ENCODE data around the gene KRT77. TPM values are rescaled to one million over a fixed set of nuclear protein-coding genes. Genes with fewer than 3 reads are reported as not detected.

Gene KRT77
- total and polyA plus RNA-seq, 2 experiments from 2014 or later = not detected

- Histone ChIP-seq H3K27ac (ENCODE audit: low read depth) (no peak overlapping the region), H3F3A (replicated peaks; ENCODE audit: low read depth) (no peaks in the 10 kb centered on the region), H4K20me1 (replicated peaks; ENCODE audit: insufficient read depth) (no peaks in the 10 kb centered on the region), H3K4me3 (no peak overlapping the region), H3K27me3 (ENCODE audit: insufficient read depth) (no peaks in the 10 kb centered on the region), H3K4me2 (no peak overlapping the region), H2AFZ (no peak overlapping the region), H3K4me1 (ENCODE audit: insufficient read depth) (no peaks in the 10 kb centered on the region), H3K9me2 (ENCODE audit: insufficient read depth) (0 out of 2 replicates have a peak, but pooled peaks cover 4% of the 10 kb centered on the region), H3K79me2 (replicated peaks; ENCODE audit: insufficient read depth) (no peaks in the 10 kb centered on the region), H3K36me3 (ENCODE audit: insufficient read depth) (no peaks in the 10 kb centered on the region)
- no peak for DNase-seq (ENCODE audit: low spot score)
- no peak overlapping the region for H3K4me3 Mint-ChIP-seq
- peaks cover 10% of the 10 kb centered on the region; the same call in 2 of the 3 replicates for H3K9me3 Mint-ChIP-seq
- no peak overlapping the region for H3K27ac Mint-ChIP-seq
- H3K27me3 Mint-ChIP-seq (ENCODE audit: insufficient read depth, low read depth, poor library complexity) = peaks cover 9% of the 10 kb centered on the region
- H3K4me1 Mint-ChIP-seq = no peaks in the 10 kb centered on the region
- H3K36me3 Mint-ChIP-seq (ENCODE audit: low read depth) = no peaks in the 10 kb centered on the region
- no peak for ATAC-seq
- TF ChIP-seq JUNB (IDR thresholded peaks at IDR 0.05; ENCODE audit: unreplicated experiment) (no peak), ETS1 (IDR thresholded peaks at IDR 0.05) (no peak), ZNF331 (CRISPR knock-in tag; IDR thresholded peaks at IDR 0.05; ENCODE audit: low read depth) (no peak)
Observed at GRCh38 chr12:52649066-52649465, 54.3 kb downstream of the KRT77 start.

GRCh38 chr12:52648012-52648550 is 55.2 kb downstream of the KRT77 start:
- Histone ChIP-seq H3K4me1 (ENCODE audit: insufficient read depth) (no peaks in the 10 kb centered on the region), H3K79me2 (replicated peaks; ENCODE audit: insufficient read depth) (no peaks in the 10 kb centered on the region), H2AFZ (no peak overlapping the region), H3K4me3 (no peak overlapping the region), H3K27me3 (ENCODE audit: insufficient read depth) (no peaks in the 10 kb centered on the region), H3K9me2 (ENCODE audit: insufficient read depth) (0 out of 2 replicates have a peak, but pooled peaks cover 4% of the 10 kb centered on the region), H3K36me3 (ENCODE audit: insufficient read depth) (no peaks in the 10 kb centered on the region), H3F3A (replicated peaks; ENCODE audit: low read depth) (no peaks in the 10 kb centered on the region), H3K27ac (ENCODE audit: low read depth) (no peak overlapping the region), H3K4me2 (no peak overlapping the region), H4K20me1 (replicated peaks; ENCODE audit: insufficient read depth) (no peaks in the 10 kb centered on the region)
- H3K36me3 Mint-ChIP-seq (ENCODE audit: low read depth) = no peaks in the 10 kb centered on the region
- H3K27me3 Mint-ChIP-seq (ENCODE audit: insufficient read depth, low read depth, poor library complexity) = peaks cover 9% of the 10 kb centered on the region
- no peak overlapping the region for H3K27ac Mint-ChIP-seq
- no peaks in the 10 kb centered on the region for H3K4me1 Mint-ChIP-seq
- DNase-seq (ENCODE audit: low spot score) (no peak), ATAC-seq (no peak)
- H3K4me3 Mint-ChIP-seq = no peak overlapping the region
- H3K9me3 Mint-ChIP-seq = peaks cover 10% of the 10 kb centered on the region; the same call in 2 of the 3 replicates
- TF ChIP-seq EZH2 (IDR thresholded peaks at IDR 0.05; ENCODE audit: low read depth, unreplicated experiment) = no peak
- TF ChIP-seq STAT1 (IDR thresholded peaks at IDR 0.05; ENCODE audit: unreplicated experiment) = no peak
- no peak for TF ChIP-seq EZH2phosphoT487 (IDR thresholded peaks at IDR 0.05; ENCODE audit: unreplicated experiment)
- TF ChIP-seq CTCF (conservative IDR thresholded peaks at IDR 0.05; ENCODE audit: low read depth in 2 of 2) = no peak
- TF ChIP-seq JUNB (IDR thresholded peaks at IDR 0.05; ENCODE audit: unreplicated experiment) = no peak
- TF ChIP-seq ZNF114 (CRISPR knock-in tag; IDR thresholded peaks at IDR 0.05) = no peak
- TF ChIP-seq ETS1 (IDR thresholded peaks at IDR 0.05) = no peak
- TF ChIP-seq ZNF462 (CRISPR knock-in tag; IDR thresholded peaks at IDR 0.05) = no peak
- no peak for TF ChIP-seq POLR2AphosphoS5 (IDR thresholded peaks at IDR 0.05; ENCODE audit: low read depth)
- no peak for TF ChIP-seq NANOG (IDR thresholded peaks at IDR 0.05; ENCODE audit: borderline replicate concordance)

Measured in GM23338 (cell line).